ENCODE results near the gene ACE. TPM values are rescaled to one million over a fixed set of nuclear protein-coding genes. Genes with fewer than 3 reads are reported as not detected.

The ACE gene
- total RNA-seq, 4 donors from 2014 or later, result 4.8 to 10.4 (median 8.2) TPM

DNA sequence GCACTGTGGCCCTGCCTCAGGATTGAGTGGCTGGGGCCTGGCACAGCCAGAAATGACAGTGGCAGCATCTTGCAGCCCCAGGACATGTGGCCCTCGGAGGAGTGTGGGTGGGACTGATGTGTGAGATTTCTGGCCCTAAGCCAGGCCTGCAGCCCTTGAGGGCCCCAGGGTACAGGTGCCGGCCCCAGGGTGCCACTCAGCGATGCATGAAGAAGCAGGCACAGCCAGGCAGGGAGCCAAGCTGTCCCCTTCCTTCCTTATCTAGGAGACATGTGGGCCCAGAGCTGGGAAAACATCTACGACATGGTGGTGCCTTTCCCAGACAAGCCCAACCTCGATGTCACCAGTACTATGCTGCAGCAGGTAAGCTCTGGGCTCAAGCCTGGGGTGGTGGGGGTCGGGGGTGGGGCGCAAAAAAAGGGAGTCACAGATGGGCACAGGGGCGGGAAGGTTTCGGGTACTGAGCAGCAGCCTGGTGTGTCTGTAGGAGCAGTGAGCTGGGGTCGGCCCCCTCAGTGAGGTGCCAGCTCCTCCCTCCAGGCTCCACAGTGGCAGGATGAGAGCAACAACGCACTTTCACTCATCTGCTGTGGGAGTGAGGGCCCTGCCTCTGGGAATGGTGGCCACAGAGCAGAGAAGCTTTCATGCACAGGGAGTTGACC is 4.1 kb downstream of the ACE start:
- no peak for ATAC-seq
- Histone ChIP-seq H3K9me3 (no peaks in the 10 kb centered on the region), H3K27me3 (peaks cover 68% of the 10 kb centered on the region), H3K36me3 (no peaks in the 10 kb centered on the region), H3K27ac (no peak overlapping the region), H3K4me3 (no peak overlapping the region), H3K4me1 (peaks cover 0 to 34% (median 19%) of the 10 kb centered on the region in 3 donors)
- WGBS, 2 donors (ENCODE audit: low coverage in 1 of 2), result 56 to 60% methylated on average over 1 to 6 of the region's 11 CpGs
- TF ChIP-seq, protein P1, sequence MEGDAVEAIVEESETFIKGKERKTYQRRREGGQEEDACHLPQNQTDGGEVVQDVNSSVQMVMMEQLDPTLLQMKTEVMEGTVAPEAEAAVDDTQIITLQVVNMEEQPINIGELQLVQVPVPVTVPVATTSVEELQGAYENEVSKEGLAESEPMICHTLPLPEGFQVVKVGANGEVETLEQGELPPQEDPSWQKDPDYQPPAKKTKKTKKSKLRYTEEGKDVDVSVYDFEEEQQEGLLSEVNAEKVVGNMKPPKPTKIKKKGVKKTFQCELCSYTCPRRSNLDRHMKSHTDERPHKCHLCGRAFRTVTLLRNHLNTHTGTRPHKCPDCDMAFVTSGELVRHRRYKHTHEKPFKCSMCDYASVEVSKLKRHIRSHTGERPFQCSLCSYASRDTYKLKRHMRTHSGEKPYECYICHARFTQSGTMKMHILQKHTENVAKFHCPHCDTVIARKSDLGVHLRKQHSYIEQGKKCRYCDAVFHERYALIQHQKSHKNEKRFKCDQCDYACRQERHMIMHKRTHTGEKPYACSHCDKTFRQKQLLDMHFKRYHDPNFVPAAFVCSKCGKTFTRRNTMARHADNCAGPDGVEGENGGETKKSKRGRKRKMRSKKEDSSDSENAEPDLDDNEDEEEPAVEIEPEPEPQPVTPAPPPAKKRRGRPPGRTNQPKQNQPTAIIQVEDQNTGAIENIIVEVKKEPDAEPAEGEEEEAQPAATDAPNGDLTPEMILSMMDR (IDR thresholded peaks at IDR 0.05), result no peak
- TF ChIP-seq POLR2A (IDR thresholded peaks at IDR 0.05), result no peak
- no peak for TF ChIP-seq POLR2AphosphoS5 (IDR thresholded peaks at IDR 0.05)
- no peak for TF ChIP-seq EP300 (IDR thresholded peaks at IDR 0.05)

DNA sequence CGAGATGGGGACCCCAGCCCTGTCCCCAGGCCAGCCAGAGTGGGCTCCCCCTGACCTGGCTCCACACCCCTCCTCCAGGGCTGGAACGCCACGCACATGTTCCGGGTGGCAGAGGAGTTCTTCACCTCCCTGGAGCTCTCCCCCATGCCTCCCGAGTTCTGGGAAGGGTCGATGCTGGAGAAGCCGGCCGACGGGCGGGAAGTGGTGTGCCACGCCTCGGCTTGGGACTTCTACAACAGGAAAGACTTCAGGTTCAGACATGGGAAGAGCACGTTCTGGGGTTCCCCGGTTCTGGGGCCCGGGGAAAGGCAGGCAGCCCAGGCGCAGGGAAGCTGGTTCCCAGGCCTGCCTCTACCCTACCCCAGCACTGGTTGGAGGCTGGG is 4.6 kb downstream of the ACE start:
- no peak for TF ChIP-seq EP300 (IDR thresholded peaks at IDR 0.05)
- TF ChIP-seq, protein P1 (IDR thresholded peaks at IDR 0.05), result no peak
- TF ChIP-seq POLR2A (IDR thresholded peaks at IDR 0.05), result no peak
- no peak for TF ChIP-seq POLR2AphosphoS5 (IDR thresholded peaks at IDR 0.05)
- ATAC-seq, result no peak
- H3K9me3 ChIP-seq, result no peaks in the 10 kb centered on the region
- H3K27me3 ChIP-seq, result peaks cover 63% of the 10 kb centered on the region
- H3K36me3 ChIP-seq, result no peaks in the 10 kb centered on the region
- WGBS, 2 donors (ENCODE audit: low coverage in 1 of 2), result no CpG with 5 or more reads among the region's 16 CpGs
- H3K4me3 ChIP-seq, result no peak overlapping the region
- H3K27ac ChIP-seq, result no peak overlapping the region
- H3K4me1 ChIP-seq, result peaks cover 0 to 28% (median 14%) of the 10 kb centered on the region in 3 donors

GRCh38 chr17:63482509-63482908 is 5.6 kb downstream of the ACE start:
- Histone ChIP-seq H3K4me3 (no peak overlapping the region), H3K9me3 (no peaks in the 10 kb centered on the region), H3K27ac (no peak overlapping the region), H3K27me3 (peaks cover 52% of the 10 kb centered on the region), H3K36me3 (no peaks in the 10 kb centered on the region), H3K4me1 (peaks cover 0 to 18% (median 8%) of the 10 kb centered on the region in 3 donors)
- no peak for ATAC-seq
- 86 to 91% methylated on average over 5 to 7 of the region's 16 CpGs for WGBS, 2 donors (ENCODE audit: low coverage in 1 of 2)
- TF ChIP-seq POLR2A (IDR thresholded peaks at IDR 0.05), result no peak
- TF ChIP-seq, protein P1 (IDR thresholded peaks at IDR 0.05), result no peak
- TF ChIP-seq POLR2AphosphoS5 (IDR thresholded peaks at IDR 0.05), result no peak
- no peak for TF ChIP-seq EP300 (IDR thresholded peaks at IDR 0.05)

GRCh38 chr17:63483038-63483437 is 6.2 kb downstream of the ACE start:
- Histone ChIP-seq H3K4me3 (no peak overlapping the region), H3K27ac (no peak overlapping the region), H3K4me1 (peaks cover 0 to 13% (median 2%) of the 10 kb centered on the region in 3 donors), H3K36me3 (no peaks in the 10 kb centered on the region), H3K9me3 (no peaks in the 10 kb centered on the region), H3K27me3 (peaks cover 47% of the 10 kb centered on the region)
- TF ChIP-seq, protein P1 (IDR thresholded peaks at IDR 0.05), result no peak
- no peak for TF ChIP-seq EP300 (IDR thresholded peaks at IDR 0.05)
- 50 to 87% methylated on average over 1 to 3 of the region's 10 CpGs for WGBS, 2 donors (ENCODE audit: low coverage in 1 of 2)
- no peak for ATAC-seq

Measured in gastroesophageal sphincter (tissue), 4 donors.